MCF 10A (cell line): ENCODE results near the gene CENPA. TPM values are rescaled to one million over a fixed set of nuclear protein-coding genes. Genes with fewer than 3 reads are reported as not detected.
"Not testable (repeated sequence)": the region's sequence is repeated elsewhere in the genome, so short reads cannot be mapped to it uniquely, and the experiment has no call there.

Experiments
- BruUV-seq: library from RNA; stranded (reverse); fragments of 400-500 nt; replicated peaks from 2 replicates; lab custom pipeline; 2021; lab: Mats Ljungman, UMichigan
- CTCF ChIA-PET: fragments of 300-600 bp; sonication (Branson Sonifier 250); formaldehyde crosslinking; extraction: SDS; loops from one replicate; lab custom pipeline; 2021; ENCODE audit warnings: antibody characterized with exemption, inconsistent platforms; lab: Yijun Ruan, JAX
- POLR2A ChIA-PET: fragments of 300-600, 350-650 bp; sonication (Branson Sonifier 250); formaldehyde crosslinking; extraction: SDS; loops from one replicate; lab custom pipeline; 2020; ENCODE audit warnings: antibody characterized with exemption, inconsistent platforms; lab: Yijun Ruan, JAX
- DNase-seq: peaks from one replicate; pipeline ENCODE4 v3.0.0-alpha.2; 2018; ENCODE audit not compliant: unreplicated experiment
- H3K27ac Mint-ChIP-seq: one replicate; pipeline ENCODE4 v1.8.0; 2022; ENCODE audit warnings: mild to moderate bottlenecking, low read depth, mixed read lengths; ENCODE audit not compliant: unreplicated experiment
- H3K27me3 Mint-ChIP-seq: one replicate; pipeline ENCODE4 v1.8.0; 2022; ENCODE audit warnings: mixed read lengths; ENCODE audit not compliant: insufficient read depth, unreplicated experiment
- H3K36me3 Mint-ChIP-seq: one replicate; pipeline ENCODE4 v1.8.0; 2022; ENCODE audit warnings: mild to moderate bottlenecking, moderate library complexity, mixed read lengths; ENCODE audit not compliant: insufficient read depth, unreplicated experiment
- H3K4me1 Mint-ChIP-seq: one replicate; pipeline ENCODE4 v1.8.0; 2022; ENCODE audit warnings: mixed read lengths; ENCODE audit not compliant: insufficient read depth, unreplicated experiment
- H3K4me3 Mint-ChIP-seq: one replicate; pipeline ENCODE4 v1.8.0; 2022; ENCODE audit warnings: mild to moderate bottlenecking, moderate library complexity, mixed read lengths; ENCODE audit not compliant: unreplicated experiment
- H3K9me3 Mint-ChIP-seq: one replicate; pipeline ENCODE4 v1.8.0; 2022; ENCODE audit warnings: mixed read lengths; ENCODE audit not compliant: unreplicated experiment
- intact Hi-C: fragments of 100-400 bp; cut with micrococcal nuclease; formaldehyde crosslinking; loops from 2 replicates; pipeline ENCODE4 v1.14.1; 2022
- total RNA-seq: library from RNA; stranded (reverse); gene quantifications from 2 replicates; pipeline ENCODE4 v1.2.3, GENCODE V29; 2022
- TF ChIP-seq, protein P1 (sequence below): fragments of 200-600 bp; IDR thresholded peaks from one replicate; pipeline ENCODE4 v1.8.0; 2022; ENCODE audit warnings: antibody characterized with exemption, mild to moderate bottlenecking; ENCODE audit not compliant: unreplicated experiment

CENPA gene
- total RNA-seq, 1 experiment from 2014 or later = 35.1 TPM

DNA sequence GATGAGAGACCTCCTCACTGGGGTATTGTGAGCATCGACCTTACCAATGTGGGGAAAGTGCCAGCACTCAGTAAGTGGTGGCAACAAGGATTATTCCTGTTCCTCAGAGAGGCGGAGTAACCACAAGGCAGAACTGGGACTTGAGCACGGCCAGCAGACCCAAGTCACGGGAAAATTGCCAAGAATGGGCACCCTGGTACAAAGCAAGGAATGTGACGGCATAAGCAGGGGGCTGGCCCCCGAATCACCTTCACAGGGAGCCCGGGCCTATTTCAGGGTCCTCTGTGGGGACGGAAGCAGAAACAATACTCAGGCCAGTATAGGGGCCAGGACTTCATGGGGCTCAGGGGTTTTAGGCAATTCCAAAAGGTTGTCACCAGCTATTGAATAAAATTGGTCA is 25.4 kb downstream of the CENPA start:
- Mint-ChIP-seq H3K9me3 (no peaks in the 10 kb centered on the region), H3K4me1 (no peaks in the 10 kb centered on the region), H3K4me3 (no peak overlapping the region), H3K27ac (no peak overlapping the region), H3K36me3 (no peaks in the 10 kb centered on the region), H3K27me3 (peaks cover 21% of the 10 kb centered on the region)
- no TSS peak for BruUV-seq
- DNase-seq = no peak
- intact Hi-C loops = no loop called here
- ChIA-PET POLR2A (no interaction called here), CTCF (interaction anchor here (0.8 kb wide), 1 partner anchor 35 kb away, joined by 3 read pairs; no protein-coding TSS in a partner anchor)
- TF ChIP-seq, protein P1, sequence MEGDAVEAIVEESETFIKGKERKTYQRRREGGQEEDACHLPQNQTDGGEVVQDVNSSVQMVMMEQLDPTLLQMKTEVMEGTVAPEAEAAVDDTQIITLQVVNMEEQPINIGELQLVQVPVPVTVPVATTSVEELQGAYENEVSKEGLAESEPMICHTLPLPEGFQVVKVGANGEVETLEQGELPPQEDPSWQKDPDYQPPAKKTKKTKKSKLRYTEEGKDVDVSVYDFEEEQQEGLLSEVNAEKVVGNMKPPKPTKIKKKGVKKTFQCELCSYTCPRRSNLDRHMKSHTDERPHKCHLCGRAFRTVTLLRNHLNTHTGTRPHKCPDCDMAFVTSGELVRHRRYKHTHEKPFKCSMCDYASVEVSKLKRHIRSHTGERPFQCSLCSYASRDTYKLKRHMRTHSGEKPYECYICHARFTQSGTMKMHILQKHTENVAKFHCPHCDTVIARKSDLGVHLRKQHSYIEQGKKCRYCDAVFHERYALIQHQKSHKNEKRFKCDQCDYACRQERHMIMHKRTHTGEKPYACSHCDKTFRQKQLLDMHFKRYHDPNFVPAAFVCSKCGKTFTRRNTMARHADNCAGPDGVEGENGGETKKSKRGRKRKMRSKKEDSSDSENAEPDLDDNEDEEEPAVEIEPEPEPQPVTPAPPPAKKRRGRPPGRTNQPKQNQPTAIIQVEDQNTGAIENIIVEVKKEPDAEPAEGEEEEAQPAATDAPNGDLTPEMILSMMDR = no peak

DNA sequence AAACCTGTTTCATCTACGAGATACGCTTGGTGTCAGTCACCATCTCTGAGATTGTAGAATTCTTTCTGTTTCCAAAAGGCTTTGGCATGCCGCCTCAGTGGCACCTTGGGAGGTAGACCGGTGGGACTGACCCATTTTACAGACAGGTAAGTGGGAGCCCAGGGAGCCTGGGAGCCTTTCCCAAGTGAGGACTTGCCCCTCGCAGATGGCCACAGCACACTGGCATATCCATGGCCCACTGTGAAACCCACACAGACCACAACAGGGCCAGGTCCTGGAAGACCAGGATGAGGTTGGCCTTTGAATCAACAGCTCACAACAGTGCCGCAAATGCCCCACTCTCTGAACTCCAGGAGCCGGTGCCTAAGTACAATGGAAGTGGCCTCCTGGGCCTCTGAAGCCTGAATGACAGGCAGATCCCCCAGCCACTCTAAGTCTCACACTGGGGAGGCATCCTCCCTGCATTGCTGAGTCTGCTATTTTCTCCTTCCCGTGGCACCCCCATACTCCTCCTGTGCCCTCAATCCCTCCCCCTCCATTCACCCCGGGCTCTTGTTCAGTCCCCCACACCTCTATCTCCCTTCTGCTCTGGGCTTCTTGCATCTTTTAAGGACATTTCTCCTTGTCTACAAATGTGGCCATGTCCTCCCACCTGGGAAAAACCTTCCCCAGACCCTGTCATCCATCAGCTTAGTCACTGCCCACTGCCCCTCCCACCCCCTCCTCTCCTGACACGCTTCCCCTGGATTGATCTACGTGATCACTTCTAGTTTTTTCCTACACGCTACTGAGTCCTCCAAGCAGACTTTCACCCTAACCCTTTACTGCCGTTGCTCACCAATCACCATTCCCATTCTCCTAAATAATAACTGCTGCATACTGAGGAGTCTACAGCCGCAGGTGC is 26.2 kb downstream of the CENPA start:
- H3K9me3 Mint-ChIP-seq = no peaks in the 10 kb centered on the region
- CTCF ChIA-PET = no interaction called here
- no peaks in the 10 kb centered on the region for H3K36me3 Mint-ChIP-seq
- no peak overlapping the region for H3K27ac Mint-ChIP-seq
- H3K4me1 Mint-ChIP-seq = no peaks in the 10 kb centered on the region
- POLR2A ChIA-PET = no interaction called here
- no peak overlapping the region for H3K4me3 Mint-ChIP-seq
- DNase-seq = no peak
- TF ChIP-seq, protein P1 = no peak
- intact Hi-C loops = no loop called here
- peaks cover 21% of the 10 kb centered on the region for H3K27me3 Mint-ChIP-seq
- BruUV-seq = no TSS peak

DNA sequence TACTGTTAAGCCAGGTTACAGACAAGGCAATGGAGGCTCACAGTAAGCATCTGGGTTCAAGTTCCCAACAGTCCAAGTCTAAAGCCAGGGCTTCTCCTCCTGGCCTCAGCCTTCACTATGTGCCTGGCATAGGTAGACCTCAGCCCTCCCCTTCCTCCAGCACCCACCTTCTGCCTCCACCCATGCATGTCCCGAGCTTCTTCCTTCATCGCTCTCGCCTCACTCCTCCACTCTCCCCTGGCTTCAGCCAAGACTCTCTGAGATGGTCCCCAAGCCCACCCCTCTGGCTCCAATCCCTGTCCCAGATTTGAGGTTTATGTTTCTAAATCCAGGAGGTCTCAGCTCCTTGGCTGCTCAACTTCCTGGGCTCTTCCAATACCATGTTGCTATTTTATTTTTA is 26.9 kb downstream of the CENPA start:
- H3K4me1 Mint-ChIP-seq = no peaks in the 10 kb centered on the region
- TF ChIP-seq, protein P1 = no peak
- ChIA-PET POLR2A (no interaction called here), CTCF (interaction anchor here (0.8 kb wide), 1 partner anchor 34 kb away, joined by 3 read pairs; no protein-coding TSS in a partner anchor)
- H3K27me3 Mint-ChIP-seq = peaks cover 23% of the 10 kb centered on the region
- no peaks in the 10 kb centered on the region for H3K9me3 Mint-ChIP-seq
- intact Hi-C loops = no loop called here
- H3K36me3 Mint-ChIP-seq = no peaks in the 10 kb centered on the region
- H3K4me3 Mint-ChIP-seq = no peak overlapping the region
- H3K27ac Mint-ChIP-seq = no peak overlapping the region
- no peak for DNase-seq
- no TSS peak for BruUV-seq

DNA sequence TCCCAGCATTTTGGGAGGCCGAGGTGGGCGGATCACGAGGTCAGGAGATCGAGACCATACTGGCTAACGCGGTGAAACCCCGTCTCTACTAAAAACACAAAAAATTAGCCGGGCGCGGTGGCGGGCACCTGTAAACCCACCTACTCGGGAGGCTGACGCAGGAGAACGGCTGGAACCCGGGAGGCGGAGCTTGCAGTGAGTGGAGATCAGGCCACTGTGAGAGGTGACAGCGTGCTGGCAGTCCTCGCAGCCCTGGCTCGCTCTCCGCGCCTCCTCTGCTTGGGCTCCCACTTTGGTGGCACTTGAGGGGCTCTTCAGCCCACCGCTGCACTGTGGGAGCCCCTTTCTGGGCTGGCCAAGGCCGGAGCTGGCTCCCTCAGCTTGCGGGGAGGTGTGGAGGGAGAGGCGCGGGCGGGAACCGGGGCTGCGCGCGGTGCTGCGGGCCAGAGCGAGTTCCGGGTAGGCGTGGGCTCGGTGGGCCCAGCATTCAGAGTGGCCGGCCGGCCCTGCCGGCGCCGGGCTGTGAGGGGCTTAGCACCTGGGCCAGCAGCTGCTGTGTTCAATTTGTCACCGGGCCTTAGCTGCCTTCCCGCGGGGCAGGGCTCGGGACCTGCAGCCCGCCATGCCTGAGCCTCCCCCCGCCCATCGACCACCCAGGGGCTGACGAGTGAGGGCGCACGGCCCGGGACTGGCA is 28.4 kb downstream of the CENPA start:
- DNase-seq, BruUV-seq, H3K36me3 Mint-ChIP-seq, H3K9me3 Mint-ChIP-seq, H3K4me3 Mint-ChIP-seq, POLR2A ChIA-PET, intact Hi-C loops, H3K4me1 Mint-ChIP-seq, H3K27ac Mint-ChIP-seq: not testable (repeated sequence)
- CTCF ChIA-PET = interaction anchor here (0.6 kb wide), 1 partner anchor 767 kb away, joined by 4 read pairs; no protein-coding TSS in a partner anchor
- peaks cover 38% of the 10 kb centered on the region for H3K27me3 Mint-ChIP-seq
